Measurements from ENCODE around the gene MYO18B. TPM values are rescaled to one million over a fixed set of nuclear protein-coding genes. Genes with fewer than 3 reads are reported as not detected.

The MYO18B gene
- total and polyA plus RNA-seq, 2 donors from 2014 or later, result 0.19 to 0.41 TPM

DNA sequence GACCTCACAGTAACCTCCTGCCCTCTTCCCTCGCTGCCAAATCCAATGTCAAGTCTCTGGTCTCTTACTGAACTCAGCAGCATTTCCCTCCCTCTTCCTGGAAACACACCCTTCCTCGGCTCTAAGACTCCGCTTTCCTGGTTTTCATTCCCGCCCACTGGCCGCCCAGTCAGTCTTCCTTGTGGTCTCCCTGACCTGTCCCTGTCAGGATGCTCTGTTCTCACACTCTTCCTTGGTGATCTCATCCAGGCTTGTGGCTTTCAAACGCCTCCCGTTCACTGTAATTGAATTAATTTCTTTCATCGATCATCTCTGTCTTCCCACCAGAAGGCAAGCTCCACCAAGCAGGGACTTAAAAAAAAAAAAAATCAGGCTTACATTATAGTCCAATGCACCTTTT is 33.5 kb downstream of the MYO18B start:
- H3K27me3 ChIP-seq (ENCODE audit: control insufficient read depth, insufficient read depth, low read length), result no peaks in the 10 kb centered on the region
- intact Hi-C loops (cut with DNase I), result loop anchor here (10.0 kb wide), 2 partner anchors 311 to 541 kb away; no protein-coding TSS in a partner anchor
- no peaks in the 10 kb centered on the region for H3K36me3 ChIP-seq (ENCODE audit: control insufficient read depth in 2 of 3, insufficient read depth in 3 of 3, low read length in 3 of 3)
- no peak overlapping the region for H3K27ac ChIP-seq (ENCODE audit: low read depth in 2 of 2, low read length in 2 of 2)
- no peak overlapping the region for H3K9ac ChIP-seq (ENCODE audit: low read length in 3 of 3)
- H3K4me3 ChIP-seq (ENCODE audit: low read length in 3 of 3), result no peak overlapping the region
- FAIRE-seq (no peak), DNase-seq (peak in 4 of 5 donors; percentile 6 to 53 (median 21))
- no peaks in the 10 kb centered on the region for H3K4me1 ChIP-seq (ENCODE audit: control insufficient read depth in 2 of 3, insufficient read depth in 2 of 3, low read depth in 1 of 3, low read length in 3 of 3)
- no peak for TF ChIP-seq CTCF (IDR thresholded peaks at IDR 0.05; ENCODE audit: borderline replicate concordance, extremely low read depth, insufficient read depth)
- no peaks in the 10 kb centered on the region for H3K9me3 ChIP-seq (ENCODE audit: control insufficient read depth in 2 of 3, insufficient read depth in 1 of 3, low read length in 3 of 3)

DNA sequence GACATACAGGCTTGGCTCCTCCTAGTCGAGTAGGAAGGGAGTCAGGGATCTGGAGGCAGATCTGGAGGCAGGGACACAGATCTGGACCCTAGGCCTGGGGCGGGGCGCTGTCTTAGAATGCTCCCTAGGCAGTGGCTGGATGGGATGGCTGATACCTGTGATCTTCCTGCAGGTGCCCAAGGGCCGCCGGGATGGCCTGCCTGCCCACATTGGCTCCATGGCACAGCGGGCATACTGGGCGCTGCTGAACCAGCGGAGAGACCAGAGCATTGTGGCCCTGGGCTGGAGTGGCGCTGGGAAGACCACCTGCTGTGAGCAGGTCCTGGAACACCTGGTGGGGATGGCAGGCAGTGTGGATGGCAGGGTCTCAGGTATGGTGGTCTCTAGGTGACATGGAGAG is 35.4 kb downstream of the MYO18B start:
- Histone ChIP-seq H3K9me3 (ENCODE audit: control insufficient read depth in 2 of 3, insufficient read depth in 1 of 3, low read length in 3 of 3) (no peaks in the 10 kb centered on the region), H3K27me3 (ENCODE audit: control insufficient read depth, insufficient read depth, low read length) (no peaks in the 10 kb centered on the region), H3K36me3 (ENCODE audit: control insufficient read depth in 2 of 3, insufficient read depth in 3 of 3, low read length in 3 of 3) (no peaks in the 10 kb centered on the region), H3K27ac (ENCODE audit: low read depth in 2 of 2, low read length in 2 of 2) (no peak overlapping the region), H3K4me1 (ENCODE audit: control insufficient read depth in 2 of 3, insufficient read depth in 2 of 3, low read depth in 1 of 3, low read length in 3 of 3) (no peaks in the 10 kb centered on the region), H3K9ac (ENCODE audit: low read length in 3 of 3) (no peak overlapping the region), H3K4me3 (ENCODE audit: low read length in 3 of 3) (no peak overlapping the region)
- intact Hi-C loops (cut with DNase I), result loop anchor here (10.0 kb wide), 2 partner anchors 313 to 543 kb away; no protein-coding TSS in a partner anchor
- FAIRE-seq, result no peak
- no peak for DNase-seq
- no peak for TF ChIP-seq CTCF (IDR thresholded peaks at IDR 0.05; ENCODE audit: borderline replicate concordance, extremely low read depth, insufficient read depth)

DNA sequence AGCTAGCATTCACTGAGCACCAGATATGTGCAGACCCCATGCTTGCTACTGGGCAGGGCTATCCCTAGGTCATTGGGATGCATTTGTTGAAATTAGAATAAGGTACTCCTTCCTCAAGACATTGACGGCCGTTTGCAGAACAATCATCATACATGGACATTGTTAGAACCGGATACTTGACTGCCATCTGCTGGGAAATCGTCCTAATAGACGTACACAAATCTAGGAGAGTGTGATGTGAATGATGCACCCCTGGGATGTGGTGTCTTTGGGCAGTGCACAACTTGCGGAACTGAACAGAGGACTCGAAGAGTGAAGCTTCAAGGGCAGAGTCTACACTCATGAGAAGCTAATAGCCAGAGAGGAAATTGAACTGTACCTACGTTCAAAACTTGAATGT is 35.9 kb downstream of the MYO18B start:
- TF ChIP-seq CTCF (IDR thresholded peaks at IDR 0.05; ENCODE audit: borderline replicate concordance, extremely low read depth, insufficient read depth), result no peak
- H3K9ac ChIP-seq (ENCODE audit: low read length in 3 of 3), result no peak overlapping the region
- no peaks in the 10 kb centered on the region for H3K9me3 ChIP-seq (ENCODE audit: control insufficient read depth in 2 of 3, insufficient read depth in 1 of 3, low read length in 3 of 3)
- no peak overlapping the region for H3K4me3 ChIP-seq (ENCODE audit: low read length in 3 of 3)
- no peak overlapping the region for H3K27ac ChIP-seq (ENCODE audit: low read depth in 2 of 2, low read length in 2 of 2)
- H3K36me3 ChIP-seq (ENCODE audit: control insufficient read depth in 2 of 3, insufficient read depth in 3 of 3, low read length in 3 of 3), result no peaks in the 10 kb centered on the region
- DNase-seq (peak in 1 of 5 donors; percentile 41), FAIRE-seq (no peak)
- intact Hi-C loops (cut with DNase I), result loop anchor here (10.0 kb wide), 2 partner anchors 313 to 543 kb away; no protein-coding TSS in a partner anchor
- H3K4me1 ChIP-seq (ENCODE audit: control insufficient read depth in 2 of 3, insufficient read depth in 2 of 3, low read depth in 1 of 3, low read length in 3 of 3), result no peaks in the 10 kb centered on the region
- H3K27me3 ChIP-seq (ENCODE audit: control insufficient read depth, insufficient read depth, low read length), result no peaks in the 10 kb centered on the region

DNA sequence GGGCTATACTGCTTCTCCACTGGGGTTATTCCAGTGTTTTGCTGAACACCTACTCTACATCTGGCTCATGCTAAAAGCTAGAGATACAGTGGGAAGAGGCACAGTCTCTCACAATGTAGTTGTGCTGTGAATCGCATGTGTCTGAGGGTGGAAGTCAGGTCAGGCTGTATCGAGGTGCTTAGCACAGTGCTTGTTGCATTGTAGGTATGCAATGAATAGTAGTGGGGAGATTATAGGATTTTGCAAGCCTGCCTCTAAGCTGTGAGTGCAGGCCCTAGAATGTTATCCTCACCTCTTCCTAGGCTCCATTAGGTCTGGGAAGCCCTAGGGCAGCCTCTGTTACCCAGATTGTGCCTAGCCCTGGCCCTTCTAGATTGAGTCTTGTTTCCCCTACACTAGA is 37.4 kb downstream of the MYO18B start:
- Histone ChIP-seq H3K27ac (ENCODE audit: low read depth in 2 of 2, low read length in 2 of 2) (no peak overlapping the region), H3K4me1 (ENCODE audit: control insufficient read depth in 2 of 3, insufficient read depth in 2 of 3, low read depth in 1 of 3, low read length in 3 of 3) (no peaks in the 10 kb centered on the region), H3K9ac (ENCODE audit: low read length in 3 of 3) (no peak overlapping the region), H3K36me3 (ENCODE audit: control insufficient read depth in 2 of 3, insufficient read depth in 3 of 3, low read length in 3 of 3) (no peaks in the 10 kb centered on the region), H3K9me3 (ENCODE audit: control insufficient read depth in 2 of 3, insufficient read depth in 1 of 3, low read length in 3 of 3) (no peaks in the 10 kb centered on the region), H3K27me3 (ENCODE audit: control insufficient read depth, insufficient read depth, low read length) (no peaks in the 10 kb centered on the region), H3K4me3 (ENCODE audit: low read length in 3 of 3) (no peak overlapping the region)
- no peak for TF ChIP-seq CTCF (IDR thresholded peaks at IDR 0.05; ENCODE audit: borderline replicate concordance, extremely low read depth, insufficient read depth)
- intact Hi-C loops (cut with DNase I), result loop anchor here (10.0 kb wide), 2 partner anchors 315 to 545 kb away; no protein-coding TSS in a partner anchor
- no peak for FAIRE-seq
- no peak for DNase-seq
